ENCODE results near the gene ACTL7A.
"Not testable (repeated sequence)": the region's sequence is repeated elsewhere in the genome, so short reads cannot be mapped to it uniquely, and the experiment has no call there.

The ACTL7A gene

GRCh38 chr9:108894225-108894997 is 32.3 kb downstream of the ACTL7A start:
- ChIA-PET CTCF (no interaction called here), POLR2A (no interaction called here)
- DNase-seq (ENCODE audit: extremely low spot score) = no peak
- TF ChIP-seq CTCF (IDR thresholded peaks at IDR 0.05; ENCODE audit: control extremely low read depth, extremely low read depth, low read depth, missing control alignments) = no peak

- ChIA-PET POLR2A (no interaction called here), CTCF (interaction anchor here (0.9 to 1.2 kb wide), 2 partner anchors 12 to 17 kb away, joined by 3 to 5 read pairs; no protein-coding TSS in a partner anchor)
- DNase-seq (ENCODE audit: extremely low spot score) = no peak
- TF ChIP-seq CTCF (IDR thresholded peaks at IDR 0.05; ENCODE audit: control extremely low read depth, extremely low read depth, low read depth, missing control alignments) = no peak
Observed at GRCh38 chr9:108897324-108898096, 35.4 kb downstream of the ACTL7A start.

- DNase-seq (ENCODE audit: extremely low spot score); POLR2A ChIA-PET: not testable (repeated sequence)
- CTCF ChIA-PET = interaction anchor here (0.7 to 1.8 kb wide), 7 partner anchors 8 to 87 kb away, joined by 3 to 6 read pairs (median 3); no protein-coding TSS in a partner anchor
Observed at GRCh38 chr9:108899023-108899695, 37.1 kb downstream of the ACTL7A start.

GRCh38 chr9:108900176-108900575 is 38.1 kb downstream of the ACTL7A start:
- ChIA-PET CTCF (interaction anchor here (0.7 to 1.3 kb wide), 5 partner anchors 11 to 88 kb away, joined by 3 to 4 read pairs (median 3); no protein-coding TSS in a partner anchor), POLR2A (no interaction called here)
- no peak for DNase-seq (ENCODE audit: extremely low spot score)
- TF ChIP-seq CTCF (IDR thresholded peaks at IDR 0.05; ENCODE audit: control extremely low read depth, extremely low read depth, low read depth, missing control alignments) = no peak

DNA sequence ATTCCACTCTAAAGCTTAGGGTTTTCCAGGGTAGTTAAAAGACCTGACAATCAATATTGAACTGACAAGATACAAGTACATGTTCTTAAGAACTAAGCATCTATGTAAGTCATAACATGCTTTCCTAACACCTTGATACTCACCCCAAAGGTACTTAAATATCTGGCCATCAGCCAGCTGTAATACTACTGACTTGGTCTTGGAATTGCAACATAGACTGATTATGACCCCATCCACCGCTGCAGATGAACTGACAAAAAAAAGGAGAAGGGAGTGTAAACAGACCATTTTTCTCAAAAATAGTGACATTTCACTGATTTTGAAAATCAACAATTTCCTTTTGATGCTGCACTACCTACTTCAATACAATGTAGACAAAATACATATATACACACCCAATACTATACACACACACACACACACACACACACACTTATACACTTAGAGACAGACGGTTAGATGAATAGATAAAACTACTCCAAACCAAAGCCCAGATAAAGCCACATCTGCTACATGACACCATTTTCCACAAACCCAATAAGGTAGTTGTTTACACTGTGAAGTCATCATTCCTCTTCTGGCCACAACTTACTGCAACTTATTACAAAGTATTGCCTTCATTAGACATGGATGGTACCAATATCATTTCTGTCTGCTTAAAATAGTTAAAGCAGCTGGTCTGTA is 41.5 kb downstream of the ACTL7A start:
- CTCF ChIA-PET = interaction anchor here (1.9 kb wide), 1 partner anchor 11 kb away, joined by 7 read pairs; no protein-coding TSS in a partner anchor
- TF ChIP-seq CTCF (IDR thresholded peaks at IDR 0.05; ENCODE audit: control extremely low read depth, extremely low read depth, low read depth, missing control alignments) = no peak
- DNase-seq (ENCODE audit: extremely low spot score) = no peak
- POLR2A ChIA-PET = no interaction called here

DNA sequence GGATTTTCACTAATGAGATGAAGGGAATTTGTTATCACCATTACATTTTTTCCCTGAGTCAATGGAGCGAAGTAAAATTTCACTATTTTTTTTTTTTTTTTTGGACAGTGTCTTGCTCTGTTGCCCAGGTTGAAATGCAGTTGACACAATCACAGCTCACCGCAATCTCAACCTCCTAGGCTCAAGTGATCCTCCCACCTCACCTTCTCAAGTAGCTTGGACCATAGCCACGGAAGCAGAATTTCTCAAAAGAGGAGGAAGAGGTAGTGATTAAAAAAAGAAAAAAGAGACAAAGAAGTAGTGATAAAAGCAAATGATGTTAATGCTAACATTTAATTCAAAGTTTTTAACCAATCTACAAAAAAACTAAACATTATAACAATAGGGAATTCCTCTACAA is 42.1 kb downstream of the ACTL7A start:
- TF ChIP-seq CTCF (IDR thresholded peaks at IDR 0.05; ENCODE audit: control extremely low read depth, extremely low read depth, low read depth, missing control alignments) = no peak
- POLR2A ChIA-PET = no interaction called here
- CTCF ChIA-PET = interaction anchor here (1.9 kb wide), 1 partner anchor 12 kb away, joined by 7 read pairs; no protein-coding TSS in a partner anchor

More for the DNA sequence above, 42.1 kb downstream of the ACTL7A start:
- DNase-seq (ENCODE audit: extremely low spot score) = no peak
